Skin of body (tissue), 2 donors: ENCODE data around the gene PLEKHJ1. TPM values are rescaled to one million over a fixed set of nuclear protein-coding genes. Genes with fewer than 3 reads are reported as not detected.

Experiments used
- DNase-seq: peaks from one replicate; lab custom pipeline; 2025; lab: John Stamatoyannopoulos, UW
- total RNA-seq: library from RNA; depleted of rRNA; stranded (reverse); fragments of >200 nt; gene quantifications from one replicate; pipeline ENCODE4 v1.2.3, GENCODE V29; 2014

PLEKHJ1 gene
- total RNA-seq, 1 donor from 2014 or later, result 36.7 TPM

DNA sequence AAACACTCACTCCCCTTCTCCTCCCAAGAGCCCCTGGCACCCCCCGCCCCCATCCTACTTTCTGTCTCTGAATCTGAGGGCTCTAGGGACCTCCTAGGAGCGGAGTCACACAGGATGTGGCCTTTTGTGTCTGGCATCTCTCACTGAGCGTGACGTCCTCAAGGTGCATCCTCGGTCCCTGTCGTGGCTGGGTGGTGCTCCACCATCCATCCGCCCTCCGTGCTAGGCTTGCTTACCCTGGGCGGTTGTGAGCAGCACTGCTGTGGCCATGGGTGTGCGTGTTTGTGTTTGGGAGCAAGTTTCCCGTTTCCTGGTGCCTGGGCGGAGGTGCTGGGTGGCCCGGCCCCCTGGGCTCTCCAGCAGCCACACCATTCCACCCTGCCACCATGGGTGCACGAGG lies 12.2 kb downstream of the PLEKHJ1 start:
- no peak for DNase-seq

DNA sequence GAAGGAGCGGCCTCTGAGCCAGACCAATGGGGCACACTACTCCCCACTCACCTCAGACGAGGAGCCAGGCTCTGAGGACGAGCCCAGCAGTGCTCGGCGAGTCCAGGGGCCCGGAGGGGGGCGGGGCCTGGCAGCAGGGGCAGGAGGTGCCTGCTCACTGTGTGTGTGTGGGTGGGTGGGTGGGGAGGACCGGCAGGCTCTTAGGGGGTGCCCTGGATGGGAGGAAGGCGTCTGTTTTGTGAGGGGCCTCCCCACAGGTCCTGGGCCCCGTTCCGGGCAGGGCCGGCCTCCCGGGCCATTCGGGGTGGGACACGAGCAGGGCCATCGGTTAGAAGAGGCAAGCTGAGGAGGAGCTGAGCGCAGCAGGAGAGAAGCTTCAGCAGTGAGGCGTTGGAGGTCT lies 12.7 kb downstream of the PLEKHJ1 start:
- no peak for DNase-seq

DNA sequence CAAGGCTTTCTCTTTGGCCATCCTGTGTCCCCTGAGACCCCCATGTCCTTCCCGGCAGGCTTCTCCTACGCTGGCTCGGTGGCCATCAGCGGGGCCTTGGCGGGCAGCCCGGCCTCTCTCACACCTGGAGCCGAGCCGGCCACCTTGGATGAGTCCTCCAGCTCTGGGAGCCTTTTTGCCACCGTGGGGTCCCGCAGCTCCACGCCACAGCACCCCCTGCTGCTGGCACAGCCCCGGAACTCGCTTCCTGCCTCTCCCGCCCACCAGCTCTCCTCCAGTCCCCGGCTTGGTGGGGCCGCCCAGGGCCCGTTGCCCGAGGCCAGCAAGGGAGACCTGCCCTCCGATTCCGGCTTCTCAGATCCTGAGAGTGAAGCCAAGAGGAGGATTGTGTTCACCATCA lies 14.2 kb downstream of the PLEKHJ1 start:
- no peak for DNase-seq

DNA sequence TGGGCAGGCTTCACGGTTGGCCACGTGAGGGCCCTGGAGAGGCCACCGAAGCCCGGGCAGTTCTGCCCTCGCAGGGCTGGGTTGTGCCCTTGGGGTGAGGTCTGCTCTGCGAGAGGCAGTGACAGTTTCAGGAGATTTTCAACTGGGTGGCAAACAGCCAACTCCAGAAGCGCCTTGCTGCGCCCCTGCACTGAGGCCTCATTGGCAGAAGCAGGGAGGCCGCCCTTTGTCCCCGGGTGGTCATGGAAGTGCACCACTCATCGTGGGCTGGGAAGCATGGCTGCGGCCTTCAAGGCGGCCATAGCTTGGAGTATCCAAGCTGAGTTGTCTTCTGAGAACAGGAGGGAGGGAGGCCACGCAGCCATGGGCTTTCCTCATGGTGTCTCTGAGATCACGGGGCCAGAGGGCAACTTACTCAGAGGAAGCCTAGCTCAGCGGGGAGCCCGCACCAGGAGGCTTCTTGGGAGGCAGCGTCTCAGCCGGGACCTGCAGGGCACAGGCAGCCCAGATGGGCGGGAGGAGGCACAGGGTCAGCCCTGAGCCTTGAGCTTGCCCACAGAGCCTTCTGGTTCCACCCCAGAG lies 14.8 kb downstream of the PLEKHJ1 start:
- DNase-seq, result no peak

DNA sequence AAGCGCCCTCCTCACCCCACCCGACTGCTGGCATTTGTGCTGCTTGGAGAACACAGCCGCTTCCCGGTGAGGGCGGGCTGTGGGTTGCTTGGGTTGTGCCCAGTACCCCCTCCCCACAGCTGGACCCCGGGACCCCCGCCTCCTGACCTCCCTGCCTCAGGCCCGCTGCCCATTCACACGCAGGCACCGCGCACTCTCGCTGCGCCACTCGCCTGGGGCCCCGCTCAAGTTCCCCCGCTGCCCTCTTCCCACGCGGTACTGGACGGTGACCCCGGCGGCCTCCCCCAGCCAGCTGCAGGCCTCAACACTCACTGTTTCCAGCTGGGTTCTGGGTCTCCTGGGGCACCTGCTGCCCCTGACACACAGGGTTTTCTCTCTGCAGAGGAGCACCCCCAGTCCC lies 16.4 kb downstream of the PLEKHJ1 start:
- DNase-seq, result no peak

DNA sequence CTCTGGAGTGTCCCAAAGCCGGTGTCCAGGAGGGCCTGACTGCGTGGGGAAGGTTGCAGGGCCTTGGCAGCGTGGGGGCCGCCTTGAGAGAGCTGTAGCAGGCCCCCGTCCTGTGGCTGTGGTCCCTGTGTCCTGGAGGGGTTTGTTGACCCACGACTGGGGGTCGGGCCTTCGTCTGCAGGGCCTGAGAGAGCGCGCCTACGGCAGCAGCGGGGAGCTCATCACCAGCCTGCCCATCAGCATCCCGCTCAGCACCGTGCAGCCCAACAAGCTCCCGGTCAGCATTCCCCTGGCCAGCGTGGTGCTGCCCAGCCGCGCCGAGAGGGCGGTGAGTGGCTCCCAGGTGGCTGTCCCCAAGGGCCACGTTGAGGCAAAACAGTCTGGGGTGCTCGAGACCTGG lies 18.5 kb downstream of the PLEKHJ1 start:
- DNase-seq, result no peak

DNA sequence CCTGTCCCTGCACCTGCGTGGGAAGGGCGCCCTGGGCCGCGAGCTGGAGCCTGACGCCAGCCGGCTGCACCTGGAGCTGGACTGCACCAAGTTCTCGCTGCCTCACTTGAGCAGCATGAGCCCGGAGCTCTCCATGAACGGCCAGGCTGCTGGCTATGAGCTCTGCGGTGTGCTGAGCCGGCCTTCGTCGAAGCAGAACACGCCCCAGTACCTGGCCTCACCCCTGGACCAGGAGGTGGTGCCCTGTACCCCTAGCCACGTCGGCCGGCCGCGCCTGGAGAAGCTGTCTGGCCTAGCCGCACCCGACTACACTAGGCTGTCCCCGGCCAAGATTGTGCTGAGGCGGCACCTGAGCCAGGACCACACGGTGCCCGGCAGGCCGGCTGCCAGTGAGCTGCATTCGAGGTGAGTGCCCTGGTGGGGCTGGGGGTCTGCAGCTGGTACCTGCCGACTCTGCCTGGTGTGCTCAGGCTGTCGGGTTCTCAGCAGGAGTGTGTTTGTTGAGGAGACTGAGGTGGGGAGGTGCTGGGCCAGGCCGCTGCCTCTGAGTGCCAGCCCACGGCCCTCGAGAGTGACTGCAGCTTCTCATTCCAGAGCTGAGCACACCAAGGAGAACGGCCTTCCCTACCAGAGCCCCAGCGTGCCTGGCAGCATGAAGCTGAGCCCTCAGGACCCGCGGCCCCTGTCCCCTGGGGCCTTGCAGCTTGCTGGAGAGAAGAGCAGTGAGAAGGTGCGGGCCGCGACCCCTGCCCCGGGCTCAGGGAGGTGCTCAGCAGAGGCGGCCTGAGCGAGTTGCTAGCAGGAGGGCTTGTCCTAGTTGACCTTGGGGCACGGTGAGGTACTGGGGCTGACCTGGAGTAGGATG lies 19.5 kb downstream of the PLEKHJ1 start:
- DNase-seq, result no peak

DNA sequence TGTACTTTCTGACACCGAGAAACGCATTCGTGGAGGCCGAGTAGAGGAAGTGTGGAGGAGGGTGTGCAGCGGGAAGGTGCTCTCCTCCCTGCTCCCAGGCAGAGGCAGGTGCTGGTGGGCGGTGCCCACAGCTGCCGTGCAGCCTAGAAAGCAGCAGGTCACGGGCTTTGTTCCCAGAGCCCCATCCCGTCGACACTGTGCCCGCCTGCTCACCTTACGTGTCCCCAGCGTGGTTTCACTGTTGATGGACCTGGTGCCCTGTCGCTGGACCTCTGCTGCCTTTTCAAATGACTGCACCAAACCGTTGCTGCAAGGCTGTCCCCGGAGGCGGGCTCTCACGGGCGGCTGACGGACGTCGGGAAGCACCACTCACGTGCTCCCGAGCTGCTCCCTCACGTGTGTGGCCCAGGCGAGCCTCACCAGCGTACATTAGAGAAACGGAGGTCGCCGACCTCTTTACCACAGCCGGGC lies 20.8 kb downstream of the PLEKHJ1 start:
- no peak for DNase-seq

DNA sequence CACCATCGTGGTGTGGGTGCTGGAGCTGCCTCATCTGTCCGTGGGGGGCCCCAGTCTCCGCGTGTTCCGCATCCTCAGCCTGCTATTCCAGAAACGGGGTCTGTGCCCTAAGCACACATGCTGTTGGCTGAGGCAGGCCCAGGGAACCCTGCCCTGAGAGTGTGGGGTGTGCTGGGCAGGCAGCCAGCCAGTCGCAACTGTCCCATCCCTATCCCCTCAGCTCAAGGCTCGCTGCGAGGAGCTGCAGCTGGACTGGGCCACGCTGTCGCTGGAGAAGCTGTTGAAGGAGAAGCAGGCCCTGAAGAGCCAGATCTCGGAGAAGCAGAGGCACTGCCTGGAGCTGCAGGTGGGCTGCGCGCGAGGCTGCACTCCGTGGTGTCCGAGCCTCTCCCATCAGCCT lies 21.9 kb downstream of the PLEKHJ1 start:
- DNase-seq, result no peak

DNA sequence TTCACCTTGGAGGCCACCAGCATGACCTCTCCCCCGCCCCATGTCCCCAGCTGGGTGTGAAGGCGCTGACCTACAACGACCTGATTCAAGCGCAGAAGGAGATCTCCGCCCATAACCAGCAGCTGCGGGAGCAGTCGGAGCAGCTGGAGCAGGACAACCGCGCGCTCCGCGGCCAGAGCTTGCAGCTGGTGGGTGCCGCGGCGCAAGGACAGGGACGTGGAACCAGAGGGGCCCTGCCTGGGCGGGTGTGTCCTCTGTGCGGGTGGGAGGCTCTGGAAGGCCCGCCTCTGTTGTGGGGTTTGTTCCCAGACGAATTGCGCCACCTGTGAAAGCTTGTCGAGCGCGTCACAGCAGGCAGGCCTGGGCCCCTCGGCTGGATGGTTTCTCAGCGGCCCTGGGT lies 22.3 kb downstream of the PLEKHJ1 start:
- no peak for DNase-seq

DNA sequence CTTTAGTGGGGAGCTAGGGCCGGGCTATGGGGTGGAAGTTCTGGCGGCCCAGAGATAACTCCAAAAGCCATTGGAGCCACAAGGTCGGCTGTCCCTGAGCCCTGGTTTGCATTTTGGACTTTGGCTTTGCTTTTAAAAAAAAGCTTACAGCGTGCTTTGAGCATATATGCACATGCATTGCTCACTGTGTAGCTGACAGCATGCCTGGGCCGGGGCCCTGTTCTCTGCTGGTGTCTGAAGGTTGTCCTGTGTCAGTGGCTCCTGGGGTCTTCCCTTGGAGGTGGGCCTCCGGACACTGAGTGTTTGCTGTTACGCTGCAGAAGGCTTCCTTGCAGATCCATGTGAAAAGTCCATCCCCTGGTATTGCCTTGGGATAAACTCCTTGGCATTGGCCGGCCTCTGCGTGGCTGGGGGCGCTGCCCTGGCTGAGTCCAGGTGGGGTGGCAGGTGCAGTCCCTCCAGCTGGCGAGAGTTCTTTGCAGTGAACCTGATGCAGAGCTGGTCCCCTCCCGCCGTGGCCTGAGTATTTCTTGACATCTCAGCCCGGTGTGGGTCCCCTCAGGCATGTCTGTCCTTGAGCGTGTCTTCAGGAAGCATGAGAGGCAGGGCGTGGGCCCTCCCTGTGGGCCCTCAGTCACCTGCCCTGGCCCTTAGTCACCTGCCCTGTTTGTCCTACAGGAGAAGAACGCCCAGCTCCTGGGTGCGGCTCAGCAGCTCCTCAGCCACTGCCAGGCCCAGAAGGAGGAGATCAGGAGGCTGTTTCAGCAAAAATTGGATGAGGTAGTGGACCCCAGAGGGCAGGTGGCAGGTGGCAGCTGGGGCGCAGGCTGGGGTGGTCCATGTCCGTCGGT lies 23.0 kb downstream of the PLEKHJ1 start:
- no peak for DNase-seq

DNA sequence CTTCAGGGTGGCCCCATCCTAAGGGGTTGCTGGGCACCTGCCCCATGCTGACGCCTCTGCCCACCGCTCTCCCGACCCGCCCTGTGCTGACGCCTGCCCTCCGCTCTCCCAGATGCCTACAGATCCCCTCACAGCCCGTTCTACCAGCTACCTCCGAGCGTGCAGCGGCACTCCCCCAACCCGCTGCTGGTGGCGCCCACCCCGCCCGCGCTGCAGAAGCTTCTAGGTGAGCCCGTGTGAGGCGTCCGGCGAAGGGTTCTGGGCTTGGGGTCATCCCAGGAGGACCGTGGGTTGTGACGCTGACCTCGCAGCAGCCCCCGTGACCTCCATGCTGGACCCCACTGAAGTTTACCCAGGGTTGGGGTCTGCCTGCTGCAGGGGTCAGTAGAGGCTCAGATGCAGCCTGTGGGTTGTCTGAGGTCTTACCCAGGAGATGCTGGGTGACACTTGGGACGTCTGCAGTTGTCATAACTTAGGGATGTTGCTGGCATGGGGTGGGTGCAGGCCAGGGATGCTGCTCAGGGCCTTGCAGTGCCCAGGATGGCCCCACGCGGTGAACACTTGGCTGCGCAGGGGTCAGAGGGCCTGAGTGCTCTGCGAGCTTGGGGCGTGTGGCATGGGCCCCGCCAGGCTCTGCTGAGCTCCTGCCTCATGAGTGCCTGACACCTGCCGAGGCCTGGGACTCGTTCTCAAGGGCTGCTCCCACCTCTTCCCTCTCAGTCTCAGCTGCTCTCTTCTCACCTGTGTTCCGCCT lies 25.0 kb downstream of the PLEKHJ1 start:
- DNase-seq, result no peak

DNA sequence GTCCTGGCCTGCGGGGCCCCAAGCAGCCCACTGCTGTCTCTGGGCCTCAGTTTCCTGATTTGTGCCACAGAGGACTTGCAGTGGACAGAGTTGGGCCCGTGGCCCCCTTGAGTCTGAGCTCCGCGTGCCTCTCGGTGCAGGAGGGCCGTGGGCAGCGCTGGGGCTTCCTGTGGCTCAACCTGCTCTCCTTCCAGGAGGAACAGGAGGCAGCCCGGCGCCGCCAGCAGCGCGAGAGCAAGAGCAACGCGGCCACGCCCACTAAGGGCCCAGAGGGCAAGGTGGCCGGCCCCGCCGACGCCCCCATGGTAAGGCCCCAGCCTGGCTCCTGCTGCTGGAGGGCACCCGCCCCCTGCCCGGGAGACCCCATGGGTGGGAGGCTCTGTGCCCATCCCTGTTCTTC lies 25.9 kb downstream of the PLEKHJ1 start:
- DNase-seq, result no peak

DNA sequence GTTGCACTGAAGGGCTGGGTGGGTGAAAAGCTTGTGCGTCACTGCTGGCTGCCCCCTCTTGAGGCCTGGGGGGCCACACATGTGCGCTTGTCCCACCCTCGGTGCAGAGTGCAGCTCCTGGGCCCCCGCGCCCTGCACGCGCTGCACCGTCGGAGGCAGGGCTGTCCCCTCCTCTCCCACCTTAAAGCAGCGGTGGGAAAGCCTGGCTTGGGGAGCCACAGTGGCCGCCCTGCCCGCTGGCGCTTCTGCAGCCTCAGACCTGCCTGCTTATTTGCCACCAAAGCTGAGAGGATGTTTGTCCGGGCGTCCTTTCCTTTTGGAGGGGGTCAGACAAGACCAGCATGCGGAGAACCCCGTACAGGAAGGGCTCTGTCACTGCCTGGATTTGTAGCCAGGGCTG lies 26.7 kb downstream of the PLEKHJ1 start:
- DNase-seq, result no peak

DNA sequence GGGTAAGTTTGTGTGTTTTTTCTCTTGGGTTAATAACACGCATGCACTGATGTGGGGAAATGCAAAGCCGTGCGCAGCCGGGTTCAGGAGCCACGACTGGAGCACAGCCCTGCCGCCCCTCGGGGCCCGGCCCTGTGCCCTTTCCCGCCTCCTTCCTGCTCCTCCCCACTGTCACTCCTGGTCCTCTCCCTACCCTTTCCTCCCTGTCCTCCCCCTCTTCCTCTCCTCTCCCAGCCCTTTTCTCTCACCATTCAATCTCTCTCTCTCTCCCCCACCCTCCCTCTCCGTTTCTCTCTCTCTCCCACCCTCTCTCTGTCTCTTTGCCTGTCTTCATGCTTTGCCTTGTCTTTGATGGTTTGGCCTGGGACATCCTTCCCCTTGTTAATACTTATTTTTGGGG lies 27.2 kb downstream of the PLEKHJ1 start:
- DNase-seq, result no peak

DNA sequence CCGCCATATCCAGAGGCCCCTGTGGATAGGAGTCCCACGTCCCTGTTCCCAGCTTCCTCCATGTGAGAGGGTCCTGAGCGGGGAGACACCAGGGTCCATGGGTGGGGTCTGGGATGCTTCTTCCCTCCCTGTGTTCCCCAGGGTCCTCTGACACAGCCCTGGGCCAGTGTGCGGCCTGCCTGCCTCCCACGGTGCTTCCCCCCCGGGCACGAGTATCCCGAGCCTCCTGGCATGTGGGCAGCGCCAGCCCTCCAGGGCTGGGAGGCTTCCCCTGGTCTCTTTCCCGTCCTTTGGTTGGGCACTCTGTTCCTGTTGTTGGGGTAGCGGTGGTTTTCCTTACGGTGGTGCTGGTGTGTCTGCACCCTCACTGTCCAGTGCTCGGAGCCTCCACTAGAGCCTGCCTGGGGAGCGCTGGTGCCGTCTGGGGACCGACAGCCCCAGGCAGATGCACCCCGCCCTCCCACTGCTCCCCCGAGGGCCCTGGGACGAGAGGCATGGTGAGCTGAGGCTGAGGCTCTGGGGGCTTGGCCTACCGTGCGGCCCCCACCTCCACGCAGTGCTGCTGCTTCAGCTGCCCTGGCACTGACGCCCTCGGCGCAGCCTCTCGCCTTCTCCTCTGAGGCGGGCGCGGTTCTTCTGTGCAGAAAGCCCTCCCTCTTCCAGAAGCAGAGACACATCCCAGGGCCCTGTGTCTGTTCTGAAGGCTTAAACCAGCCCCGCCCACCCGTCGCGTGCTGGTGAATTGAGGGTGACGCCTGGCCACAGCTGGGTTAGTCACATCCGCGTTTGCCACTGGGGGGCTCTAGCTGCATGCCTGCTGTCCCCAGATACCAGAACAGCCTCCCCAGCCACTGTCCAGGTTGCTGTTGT lies 27.9 kb downstream of the PLEKHJ1 start:
- DNase-seq, result peak; percentile 65

DNA sequence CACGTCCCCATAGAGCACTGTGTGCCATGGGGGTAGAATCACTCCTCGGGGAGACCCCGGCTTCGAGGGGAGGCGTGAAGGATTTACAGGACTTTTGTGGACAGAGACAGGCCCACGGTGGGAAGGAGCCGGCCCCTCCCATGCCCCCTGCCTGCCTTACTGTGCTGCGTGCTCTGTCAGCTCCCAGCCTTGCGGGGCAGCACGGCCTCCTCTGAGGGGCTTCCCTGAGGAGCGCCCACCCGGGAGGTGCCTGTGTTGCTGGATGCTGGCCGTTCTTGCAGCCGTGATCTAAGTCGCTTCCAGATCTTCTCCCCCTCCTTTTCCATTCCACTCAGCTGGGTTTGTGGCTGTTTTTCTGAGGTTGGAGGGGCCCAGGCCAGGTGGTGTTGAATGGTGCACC lies 29.1 kb downstream of the PLEKHJ1 start:
- no peak for DNase-seq

DNA sequence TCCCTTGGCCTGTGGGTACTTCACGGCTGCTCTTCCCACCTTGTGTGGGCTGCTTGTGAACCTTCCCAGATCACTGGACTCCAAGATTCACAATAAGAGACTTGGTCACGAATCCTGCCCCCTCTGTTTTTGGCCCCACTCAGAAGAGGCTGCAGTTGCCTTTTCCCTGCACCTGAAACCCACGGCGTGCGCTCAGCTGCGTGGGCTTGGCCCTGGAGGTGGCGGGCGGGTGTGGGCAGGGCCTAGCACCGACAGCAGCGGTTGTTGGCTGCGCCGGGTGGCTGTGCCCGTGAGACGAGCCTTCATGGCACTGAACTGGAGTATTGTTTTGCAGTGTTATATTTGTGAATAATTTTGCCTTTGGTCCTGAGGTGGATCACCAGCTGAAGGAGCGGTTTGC lies 33.8 kb downstream of the PLEKHJ1 start:
- no peak for DNase-seq

DNA sequence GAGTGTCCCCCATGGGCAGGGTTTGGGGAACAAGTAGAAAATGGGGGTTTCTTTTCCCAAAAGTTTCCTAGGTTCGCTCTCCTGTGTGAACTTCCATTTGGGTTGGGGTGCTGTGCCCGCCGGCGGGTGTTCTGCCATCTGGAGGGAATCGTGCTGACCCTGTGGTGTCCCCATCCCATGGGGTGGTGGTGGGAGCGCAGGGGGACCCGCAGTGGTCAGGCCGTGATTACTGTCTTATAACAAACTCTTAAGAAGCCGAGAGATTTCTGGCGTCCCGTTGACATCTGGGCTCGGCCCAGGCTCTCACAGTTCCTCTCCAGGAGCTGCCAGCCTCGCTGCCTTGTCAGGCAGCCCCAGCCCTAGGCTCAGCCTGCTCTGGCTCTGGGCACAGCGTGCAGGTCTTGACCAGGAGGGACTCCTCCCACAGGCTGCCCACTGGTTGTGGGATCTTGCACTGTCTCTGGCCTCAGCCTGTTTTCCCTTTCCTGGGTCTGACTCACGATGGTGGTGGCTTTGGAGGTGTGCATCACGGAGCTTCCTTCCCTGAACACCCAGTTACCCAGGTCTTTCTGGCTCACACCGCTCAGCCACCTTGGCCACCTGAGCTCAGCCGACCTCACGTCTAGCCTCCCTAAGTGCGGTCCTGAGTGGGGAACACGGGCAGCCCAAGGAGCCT lies 34.5 kb downstream of the PLEKHJ1 start:
- DNase-seq, result no peak
